Tibial nerve (tissue), 4 donors: Measurements from ENCODE around the gene VILL. TPM values are rescaled to one million over a fixed set of nuclear protein-coding genes. Genes with fewer than 3 reads are reported as not detected.
A peak's percentile ranks its signal among the peaks of the same experiment; 100 is the strongest.

Experiments used
- DNase-seq, 2 donors: peaks; one replicate each; pipeline ENCODE4 v3.0.0-alpha.2; 2019; ENCODE audit warnings: low spot score in 2 of 2
- H3K27ac ChIP-seq, 4 donors: fragments of 200-600 bp; sonication (generic) in 3 of 4; one replicate each; pipeline ENCODE4 v1.5.1; 2017 to 2019; ENCODE audit warnings: mild to moderate bottlenecking in 1 of 4
- H3K27me3 ChIP-seq, 2 donors: fragments of 200-600 bp; sonication (generic) in 1 of 2; one replicate each; pipeline versions ENCODE4 v1.5.1 to v1.6.0; 2017 to 2019
- H3K36me3 ChIP-seq, 3 donors: fragments of 200-600 bp; sonication (generic); one replicate each; pipeline ENCODE4 v1.5.1; 2018 to 2019
- H3K4me1 ChIP-seq, 4 donors: fragments of 200-600 bp; sonication (generic) in 3 of 4; one replicate each; pipeline ENCODE4 v1.5.1; 2017 to 2019
- H3K4me3 ChIP-seq, 4 donors: fragments of 200-600 bp; sonication (generic) in 3 of 4; one replicate each; pipeline ENCODE4 v1.5.1; 2017 to 2019; ENCODE audit warnings: mild to moderate bottlenecking in 1 of 4, moderate library complexity in 1 of 4
- H3K9me3 ChIP-seq, 4 donors: fragments of 200-600 bp; sonication (generic) in 3 of 4; one replicate each; pipeline ENCODE4 v1.5.1; 2017 to 2019
- CTCF ChIP-seq, 5 experiments: fragments of 200-600 bp in 3 of 5; fragments of 450-650 bp in 2 of 5; sonication (generic) in 3 of 5; IDR thresholded peaks; one replicate each; pipeline ENCODE4 v1.5.1; 2016 to 2019; ENCODE audit warnings: antibody characterized with exemption in 5 of 5, mild to moderate bottlenecking in 3 of 5, moderate library complexity in 2 of 5
- EP300 ChIP-seq, 2 donors: sonication (generic); formaldehyde crosslinking; IDR thresholded peaks; one replicate each; pipeline ENCODE4 v1.6.1; 2017; ENCODE audit warnings: antibody characterized with exemption in 2 of 2, mild to moderate bottlenecking in 1 of 2
- POLR2A ChIP-seq, 2 donors: fragments of 450-650 bp; IDR thresholded peaks; one replicate each; pipeline ENCODE4 v1.6.1; 2017; ENCODE audit warnings: antibody characterized with exemption in 2 of 2, mild to moderate bottlenecking in 2 of 2, moderate library complexity in 2 of 2
- WGBS, 2 donors: methylation state at CpG; one replicate each; pipeline ENCODE4 v1.1.5; 2018; 5-methylcytosine and 5-hydroxymethylcytosine counted together
- total RNA-seq, 4 donors: library from RNA; depleted of rRNA; stranded (reverse); fragments of >200 nt; gene quantifications; one replicate each; pipeline ENCODE4 v1.1.0, GENCODE V29; 2016

The VILL gene
- total RNA-seq, 4 donors from 2014 or later = 13.6 to 16.5 (median 15.3) TPM

- WGBS, 2 donors = 35 to 41% methylated on average over 5 of the region's 5 CpGs
- Histone ChIP-seq H3K36me3 (peaks cover 0 to 22% (median 0%) of the 10 kb centered on the region in 3 donors), H3K4me3 (no peak overlapping the region), H3K9me3 (no peaks in the 10 kb centered on the region), H3K27ac (peak overlapping the region in 2 of 4 donors; percentile 64 to 66), H3K4me1 (peaks cover 0 to 45% (median 15%) of the 10 kb centered on the region in 4 donors), H3K27me3 (no peaks in the 10 kb centered on the region)
- TF ChIP-seq POLR2A (IDR thresholded peaks at IDR 0.05) = no peak
- TF ChIP-seq EP300 (IDR thresholded peaks at IDR 0.05) = no peak
- TF ChIP-seq CTCF (IDR thresholded peaks at IDR 0.05) = no peak
- no peak for DNase-seq
Observed at GRCh38 chr3:37963016-37963415, 27.6 kb upstream of the VILL start.

GRCh38 chr3:37963635-37964034 lies 27.0 kb upstream of the VILL start:
- no peaks in the 10 kb centered on the region for H3K9me3 ChIP-seq

GRCh38 chr3:37964146-37964545 lies 26.4 kb upstream of the VILL start:
- WGBS, 2 donors = 88 to 92% methylated on average over 3 of the region's 3 CpGs
- DNase-seq = no peak
- H3K9me3 ChIP-seq = no peaks in the 10 kb centered on the region
- no peak overlapping the region for H3K27ac ChIP-seq
- H3K4me1 ChIP-seq = peaks cover 0 to 53% (median 25%) of the 10 kb centered on the region in 4 donors
- H3K27me3 ChIP-seq = no peaks in the 10 kb centered on the region
- no peak overlapping the region for H3K4me3 ChIP-seq
- H3K36me3 ChIP-seq = peaks cover 0 to 25% (median 0%) of the 10 kb centered on the region in 3 donors
- TF ChIP-seq EP300 (IDR thresholded peaks at IDR 0.05) = no peak
- TF ChIP-seq CTCF (IDR thresholded peaks at IDR 0.05) = no peak
- TF ChIP-seq POLR2A (IDR thresholded peaks at IDR 0.05) = no peak

More at GRCh38 chr3:37963635-37964034, 27.0 kb upstream of the VILL start:
- Histone ChIP-seq H3K36me3 (peaks cover 0 to 22% (median 0%) of the 10 kb centered on the region in 3 donors), H3K4me3 (no peak overlapping the region), H3K27me3 (no peaks in the 10 kb centered on the region), H3K4me1 (peaks cover 0 to 48% (median 20%) of the 10 kb centered on the region in 4 donors), H3K27ac (peak overlapping the region in 2 of 4 donors; percentile 64 to 66)
- 75 to 82% methylated on average over 3 of the region's 3 CpGs for WGBS, 2 donors
- DNase-seq = no peak
- no peak for TF ChIP-seq EP300 (IDR thresholded peaks at IDR 0.05)
- TF ChIP-seq CTCF (IDR thresholded peaks at IDR 0.05) = no peak
- TF ChIP-seq POLR2A (IDR thresholded peaks at IDR 0.05) = no peak

GRCh38 chr3:37964716-37965115 lies 25.9 kb upstream of the VILL start:
- Histone ChIP-seq H3K4me1 (peaks cover 0 to 59% (median 30%) of the 10 kb centered on the region in 4 donors), H3K9me3 (no peaks in the 10 kb centered on the region), H3K27me3 (no peaks in the 10 kb centered on the region), H3K27ac (no peak overlapping the region), H3K4me3 (no peak overlapping the region), H3K36me3 (peaks cover 0 to 29% (median 0%) of the 10 kb centered on the region in 3 donors)
- no peak for DNase-seq
- TF ChIP-seq CTCF (IDR thresholded peaks at IDR 0.05) (no peak), EP300 (IDR thresholded peaks at IDR 0.05) (no peak), POLR2A (IDR thresholded peaks at IDR 0.05) (no peak)
- WGBS, 2 donors = 82 to 96% methylated on average over 1 of the region's 1 CpG

GRCh38 chr3:37967260-37967881 lies 23.2 kb upstream of the VILL start:
- Histone ChIP-seq H3K27me3 (no peaks in the 10 kb centered on the region), H3K9me3 (no peaks in the 10 kb centered on the region), H3K36me3 (peaks cover 0 to 46% (median 0%) of the 10 kb centered on the region in 3 donors), H3K4me3 (no peak overlapping the region), H3K4me1 (peaks cover 0 to 50% (median 24%) of the 10 kb centered on the region in 4 donors), H3K27ac (peak overlapping the region in 2 of 4 donors; percentile 50 to 57)
- TF ChIP-seq EP300 (IDR thresholded peaks at IDR 0.05) (no peak), CTCF (IDR thresholded peaks at IDR 0.05) (peak; percentile 57 to 89 (median 76)), POLR2A (IDR thresholded peaks at IDR 0.05) (no peak)
- peak; percentile 55 to 80 for DNase-seq
- WGBS, 2 donors = 39 to 40% methylated on average over 7 of the region's 7 CpGs
